GM23338 (cell line): Measurements from ENCODE around the gene YTHDF1. TPM values are rescaled to one million over a fixed set of nuclear protein-coding genes. Genes with fewer than 3 reads are reported as not detected.

Experiments
- ATAC-seq: fragments of 200-7000 bp; cut with Tn5 transposase; 3 replicates; pipeline ENCODE4 v1.9.1; 2020
- DNase-seq: peaks from one replicate; pipeline ENCODE4 v3.0.0-alpha.2; 2015; ENCODE audit warnings: low spot score
- H2AFZ ChIP-seq: fragments of 200-600 bp; sonication (generic); 2 replicates; pipeline ENCODE4 v1.8.0; 2016; ENCODE audit warnings: antibody characterized with exemption, mild to moderate bottlenecking, moderate library complexity
- H3F3A ChIP-seq: fragments of 200-600 bp; sonication (generic); replicated peaks from 2 replicates; pipeline ENCODE4 v1.8.0; 2017; ENCODE audit warnings: antibody characterized with exemption, mixed run types, low read depth
- H3K27ac ChIP-seq: fragments of 200-600 bp; sonication (generic); 2 replicates; pipeline ENCODE4 v1.6.1; 2016; ENCODE audit warnings: low read depth
- H3K27me3 ChIP-seq: fragments of 200-600 bp; sonication (generic); 2 replicates; pipeline ENCODE4 v1.8.0; 2016; ENCODE audit warnings: mild to moderate bottlenecking, mixed run types, moderate library complexity; ENCODE audit not compliant: insufficient read depth
- H3K36me3 ChIP-seq: fragments of 200-600 bp; sonication (generic); 2 replicates; pipeline ENCODE4 v1.8.0; 2016; ENCODE audit warnings: mild to moderate bottlenecking; ENCODE audit not compliant: insufficient read depth
- H3K4me1 ChIP-seq: fragments of 200-600 bp; sonication (generic); 2 replicates; pipeline ENCODE4 v1.8.0; 2016; ENCODE audit warnings: mild to moderate bottlenecking, moderate library complexity; ENCODE audit not compliant: insufficient read depth
- H3K4me2 ChIP-seq: fragments of 200-600 bp; sonication (generic); 2 replicates; pipeline ENCODE4 v1.7.1; 2017; ENCODE audit warnings: mixed run types
- H3K4me3 ChIP-seq: fragments of 200-600 bp; sonication (generic); 2 replicates; pipeline ENCODE4 v1.6.1; 2016; ENCODE audit warnings: mixed run types
- H3K79me2 ChIP-seq: fragments of 200-600 bp; sonication (generic); replicated peaks from 2 replicates; pipeline ENCODE4 v1.8.0; 2017; ENCODE audit warnings: mild to moderate bottlenecking; ENCODE audit not compliant: insufficient read depth
- H3K9me2 ChIP-seq: fragments of 200-600 bp; sonication (generic); 2 replicates; pipeline ENCODE4 v1.8.0; 2017; ENCODE audit not compliant: insufficient read depth
- H4K20me1 ChIP-seq: fragments of 200-600 bp; sonication (generic); replicated peaks from 2 replicates; pipeline ENCODE4 v1.8.0; 2017; ENCODE audit warnings: mild to moderate bottlenecking; ENCODE audit not compliant: insufficient read depth
- H3K27ac Mint-ChIP-seq: 2 replicates; pipeline ENCODE4 v1.8.0; 2020; ENCODE audit warnings: inconsistent platforms, mild to moderate bottlenecking, moderate library complexity, mixed read lengths
- H3K27me3 Mint-ChIP-seq: 3 replicates; pipeline ENCODE4 v1.8.0; 2022; ENCODE audit warnings: low read depth, mild to moderate bottlenecking, moderate library complexity, mixed read lengths, inconsistent platforms; ENCODE audit not compliant: insufficient read depth, poor library complexity
- H3K36me3 Mint-ChIP-seq: 3 replicates; pipeline ENCODE4 v1.8.0; 2021; ENCODE audit warnings: low read depth, mild to moderate bottlenecking, inconsistent platforms, moderate library complexity, mixed read lengths
- H3K4me1 Mint-ChIP-seq: 3 replicates; pipeline ENCODE4 v1.8.0; 2020; ENCODE audit warnings: mild to moderate bottlenecking, inconsistent platforms, mixed read lengths
- H3K4me3 Mint-ChIP-seq: 3 replicates; pipeline ENCODE4 v1.8.0; 2021; ENCODE audit warnings: moderate library complexity, mild to moderate bottlenecking, inconsistent platforms, mixed read lengths
- H3K9me3 Mint-ChIP-seq: 3 replicates; pipeline ENCODE4 v1.8.0; 2020; ENCODE audit warnings: moderate library complexity, mild to moderate bottlenecking, inconsistent platforms, mixed read lengths
- EZH2phosphoT487 ChIP-seq: fragments of 200-600 bp; sonication (generic); IDR thresholded peaks from one replicate; pipeline ENCODE4 v1.8.1; 2018; ENCODE audit warnings: antibody characterized with exemption; ENCODE audit not compliant: unreplicated experiment
- POLR2AphosphoS5 ChIP-seq: IDR thresholded peaks from 2 replicates; pipeline ENCODE4 v1.6.1; 2016; ENCODE audit warnings: antibody characterized with exemption, low read depth
- ZNF114 ChIP-seq: fragments of 250-450 bp; sonication (Bioruptor Pico); IDR thresholded peaks from 2 replicates; pipeline ENCODE4 v1.5.0; 2020; ENCODE audit warnings: mild to moderate bottlenecking, moderate library complexity
- polyA plus RNA-seq: library from polyadenylated mRNA; unstranded; fragments of >200 nt; fragmentation: Nextera tagmentation; extraction: Ambion mirVana; gene quantifications from 2 replicates; pipeline ENCODE4 v1.2.1, GENCODE V29; 2016
- total RNA-seq: library from RNA; depleted of rRNA; stranded (reverse); fragments of >200 nt; shearing (Covaris generic); gene quantifications from 2 replicates; pipeline ENCODE4 v1.2.3, GENCODE V29; 2014
- TF ChIP-seq, protein P1 (sequence below): IDR thresholded peaks from 2 replicates; pipeline ENCODE4 v1.6.1; 2016; ENCODE audit warnings: antibody characterized with exemption
- TF ChIP-seq, protein P2 (sequence below): IDR thresholded peaks from one replicate; pipeline ENCODE4 v1.6.1; 2018; ENCODE audit warnings: antibody characterized with exemption; ENCODE audit not compliant: unreplicated experiment
- TF ChIP-seq, protein P3 (sequence below): fragments of 250-450 bp; sonication (Bioruptor Pico); IDR thresholded peaks from 2 replicates; pipeline ENCODE4 v1.5.0; 2020; ENCODE audit warnings: mild to moderate bottlenecking, moderate library complexity

YTHDF1 gene
- total and polyA plus RNA-seq, 2 experiments from 2014 or later: 30.9 to 64.3 TPM

DNA sequence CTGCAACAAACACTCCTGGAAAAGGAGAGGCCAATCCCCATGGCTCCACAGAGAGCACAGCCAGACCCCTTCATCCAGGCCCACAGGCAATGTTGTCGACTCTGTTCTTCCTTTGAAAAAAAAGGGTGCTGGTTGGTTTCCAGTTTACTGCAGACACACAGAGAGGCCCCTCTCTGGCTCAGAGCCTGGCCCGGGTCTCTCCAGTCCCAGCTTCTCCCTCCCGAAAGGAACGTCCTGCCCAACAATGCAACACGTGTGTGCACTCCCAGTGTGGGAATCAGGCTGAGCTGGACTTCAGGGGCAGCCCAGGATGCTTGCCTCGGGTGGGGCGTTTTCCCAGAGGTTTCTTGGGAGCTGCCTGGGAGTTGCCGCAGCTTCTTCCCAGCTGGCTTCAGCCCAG, 42.9 kb upstream of the YTHDF1 start:
- H3K4me1 Mint-ChIP-seq: peaks cover 22% of the 10 kb centered on the region
- TF ChIP-seq POLR2AphosphoS5 (no peak), EZH2phosphoT487 (no peak), ZNF114 (CRISPR knock-in tag) (no peak)
- TF ChIP-seq, protein P1, sequence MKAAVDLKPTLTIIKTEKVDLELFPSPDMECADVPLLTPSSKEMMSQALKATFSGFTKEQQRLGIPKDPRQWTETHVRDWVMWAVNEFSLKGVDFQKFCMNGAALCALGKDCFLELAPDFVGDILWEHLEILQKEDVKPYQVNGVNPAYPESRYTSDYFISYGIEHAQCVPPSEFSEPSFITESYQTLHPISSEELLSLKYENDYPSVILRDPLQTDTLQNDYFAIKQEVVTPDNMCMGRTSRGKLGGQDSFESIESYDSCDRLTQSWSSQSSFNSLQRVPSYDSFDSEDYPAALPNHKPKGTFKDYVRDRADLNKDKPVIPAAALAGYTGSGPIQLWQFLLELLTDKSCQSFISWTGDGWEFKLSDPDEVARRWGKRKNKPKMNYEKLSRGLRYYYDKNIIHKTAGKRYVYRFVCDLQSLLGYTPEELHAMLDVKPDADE: no peak
- TF ChIP-seq, protein P2, sequence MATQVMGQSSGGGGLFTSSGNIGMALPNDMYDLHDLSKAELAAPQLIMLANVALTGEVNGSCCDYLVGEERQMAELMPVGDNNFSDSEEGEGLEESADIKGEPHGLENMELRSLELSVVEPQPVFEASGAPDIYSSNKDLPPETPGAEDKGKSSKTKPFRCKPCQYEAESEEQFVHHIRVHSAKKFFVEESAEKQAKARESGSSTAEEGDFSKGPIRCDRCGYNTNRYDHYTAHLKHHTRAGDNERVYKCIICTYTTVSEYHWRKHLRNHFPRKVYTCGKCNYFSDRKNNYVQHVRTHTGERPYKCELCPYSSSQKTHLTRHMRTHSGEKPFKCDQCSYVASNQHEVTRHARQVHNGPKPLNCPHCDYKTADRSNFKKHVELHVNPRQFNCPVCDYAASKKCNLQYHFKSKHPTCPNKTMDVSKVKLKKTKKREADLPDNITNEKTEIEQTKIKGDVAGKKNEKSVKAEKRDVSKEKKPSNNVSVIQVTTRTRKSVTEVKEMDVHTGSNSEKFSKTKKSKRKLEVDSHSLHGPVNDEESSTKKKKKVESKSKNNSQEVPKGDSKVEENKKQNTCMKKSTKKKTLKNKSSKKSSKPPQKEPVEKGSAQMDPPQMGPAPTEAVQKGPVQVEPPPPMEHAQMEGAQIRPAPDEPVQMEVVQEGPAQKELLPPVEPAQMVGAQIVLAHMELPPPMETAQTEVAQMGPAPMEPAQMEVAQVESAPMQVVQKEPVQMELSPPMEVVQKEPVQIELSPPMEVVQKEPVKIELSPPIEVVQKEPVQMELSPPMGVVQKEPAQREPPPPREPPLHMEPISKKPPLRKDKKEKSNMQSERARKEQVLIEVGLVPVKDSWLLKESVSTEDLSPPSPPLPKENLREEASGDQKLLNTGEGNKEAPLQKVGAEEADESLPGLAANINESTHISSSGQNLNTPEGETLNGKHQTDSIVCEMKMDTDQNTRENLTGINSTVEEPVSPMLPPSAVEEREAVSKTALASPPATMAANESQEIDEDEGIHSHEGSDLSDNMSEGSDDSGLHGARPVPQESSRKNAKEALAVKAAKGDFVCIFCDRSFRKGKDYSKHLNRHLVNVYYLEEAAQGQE: no peak
- H3K27me3 ChIP-seq: peaks cover 19% of the 10 kb centered on the region
- no peaks in the 10 kb centered on the region for H3K36me3 ChIP-seq
- no peak overlapping the region for H3K4me3 Mint-ChIP-seq
- H3K9me2 ChIP-seq: no peaks in the 10 kb centered on the region
- H4K20me1 ChIP-seq: no peaks in the 10 kb centered on the region
- no peaks in the 10 kb centered on the region; the same call in 1 of the 2 replicates for H3K4me1 ChIP-seq
- no peak overlapping the region for H3K27ac ChIP-seq
- no peak for DNase-seq
- no peak overlapping the region for H3K4me2 ChIP-seq
- H3K36me3 Mint-ChIP-seq: no peaks in the 10 kb centered on the region; the same call in 2 of the 3 replicates
- no peak overlapping the region for H3K4me3 ChIP-seq
- H3K9me3 Mint-ChIP-seq: no peaks in the 10 kb centered on the region
- ATAC-seq: no peak
- no peak overlapping the region for H2AFZ ChIP-seq
- no peaks in the 10 kb centered on the region for H3K79me2 ChIP-seq
- no peak overlapping the region for H3K27ac Mint-ChIP-seq
- H3F3A ChIP-seq: no peaks in the 10 kb centered on the region
- H3K27me3 Mint-ChIP-seq: peaks cover 43% of the 10 kb centered on the region

DNA sequence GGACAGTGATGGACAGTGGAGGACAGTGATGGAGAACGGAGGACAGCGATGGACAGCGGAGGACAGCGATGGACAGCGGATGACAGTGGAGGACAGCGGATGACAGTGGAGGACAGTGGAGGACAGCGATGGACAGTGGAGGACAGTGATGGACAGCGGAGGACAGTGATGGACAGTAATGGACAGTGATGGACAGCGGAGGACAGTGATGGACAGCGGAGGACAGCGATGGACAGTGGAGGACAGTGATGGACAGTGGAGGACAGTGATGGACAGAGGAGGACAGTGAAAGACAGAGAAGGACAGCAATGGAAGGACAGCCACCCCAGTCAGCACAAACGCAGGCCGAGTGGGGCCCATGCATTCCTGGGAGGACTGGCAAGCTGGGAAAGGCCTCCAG, 41.7 kb upstream of the YTHDF1 start:
- ATAC-seq (no peak), DNase-seq (no peak)
- Mint-ChIP-seq H3K9me3 (no peaks in the 10 kb centered on the region), H3K36me3 (no peaks in the 10 kb centered on the region; the same call in 2 of the 3 replicates), H3K27me3 (peaks cover 48% of the 10 kb centered on the region), H3K4me1 (peaks cover 24% of the 10 kb centered on the region), H3K27ac (no peak overlapping the region), H3K4me3 (no peak overlapping the region)
- Histone ChIP-seq H4K20me1 (no peaks in the 10 kb centered on the region), H3K4me1 (no peaks in the 10 kb centered on the region; the same call in 1 of the 2 replicates), H3K36me3 (no peaks in the 10 kb centered on the region), H2AFZ (no peak overlapping the region), H3K79me2 (no peaks in the 10 kb centered on the region), H3F3A (no peaks in the 10 kb centered on the region), H3K27me3 (peaks cover 29% of the 10 kb centered on the region), H3K9me2 (no peaks in the 10 kb centered on the region), H3K4me3 (no peak overlapping the region), H3K27ac (no peak overlapping the region), H3K4me2 (no peak overlapping the region)
- TF ChIP-seq, protein P1: no peak
- TF ChIP-seq, protein P3, sequence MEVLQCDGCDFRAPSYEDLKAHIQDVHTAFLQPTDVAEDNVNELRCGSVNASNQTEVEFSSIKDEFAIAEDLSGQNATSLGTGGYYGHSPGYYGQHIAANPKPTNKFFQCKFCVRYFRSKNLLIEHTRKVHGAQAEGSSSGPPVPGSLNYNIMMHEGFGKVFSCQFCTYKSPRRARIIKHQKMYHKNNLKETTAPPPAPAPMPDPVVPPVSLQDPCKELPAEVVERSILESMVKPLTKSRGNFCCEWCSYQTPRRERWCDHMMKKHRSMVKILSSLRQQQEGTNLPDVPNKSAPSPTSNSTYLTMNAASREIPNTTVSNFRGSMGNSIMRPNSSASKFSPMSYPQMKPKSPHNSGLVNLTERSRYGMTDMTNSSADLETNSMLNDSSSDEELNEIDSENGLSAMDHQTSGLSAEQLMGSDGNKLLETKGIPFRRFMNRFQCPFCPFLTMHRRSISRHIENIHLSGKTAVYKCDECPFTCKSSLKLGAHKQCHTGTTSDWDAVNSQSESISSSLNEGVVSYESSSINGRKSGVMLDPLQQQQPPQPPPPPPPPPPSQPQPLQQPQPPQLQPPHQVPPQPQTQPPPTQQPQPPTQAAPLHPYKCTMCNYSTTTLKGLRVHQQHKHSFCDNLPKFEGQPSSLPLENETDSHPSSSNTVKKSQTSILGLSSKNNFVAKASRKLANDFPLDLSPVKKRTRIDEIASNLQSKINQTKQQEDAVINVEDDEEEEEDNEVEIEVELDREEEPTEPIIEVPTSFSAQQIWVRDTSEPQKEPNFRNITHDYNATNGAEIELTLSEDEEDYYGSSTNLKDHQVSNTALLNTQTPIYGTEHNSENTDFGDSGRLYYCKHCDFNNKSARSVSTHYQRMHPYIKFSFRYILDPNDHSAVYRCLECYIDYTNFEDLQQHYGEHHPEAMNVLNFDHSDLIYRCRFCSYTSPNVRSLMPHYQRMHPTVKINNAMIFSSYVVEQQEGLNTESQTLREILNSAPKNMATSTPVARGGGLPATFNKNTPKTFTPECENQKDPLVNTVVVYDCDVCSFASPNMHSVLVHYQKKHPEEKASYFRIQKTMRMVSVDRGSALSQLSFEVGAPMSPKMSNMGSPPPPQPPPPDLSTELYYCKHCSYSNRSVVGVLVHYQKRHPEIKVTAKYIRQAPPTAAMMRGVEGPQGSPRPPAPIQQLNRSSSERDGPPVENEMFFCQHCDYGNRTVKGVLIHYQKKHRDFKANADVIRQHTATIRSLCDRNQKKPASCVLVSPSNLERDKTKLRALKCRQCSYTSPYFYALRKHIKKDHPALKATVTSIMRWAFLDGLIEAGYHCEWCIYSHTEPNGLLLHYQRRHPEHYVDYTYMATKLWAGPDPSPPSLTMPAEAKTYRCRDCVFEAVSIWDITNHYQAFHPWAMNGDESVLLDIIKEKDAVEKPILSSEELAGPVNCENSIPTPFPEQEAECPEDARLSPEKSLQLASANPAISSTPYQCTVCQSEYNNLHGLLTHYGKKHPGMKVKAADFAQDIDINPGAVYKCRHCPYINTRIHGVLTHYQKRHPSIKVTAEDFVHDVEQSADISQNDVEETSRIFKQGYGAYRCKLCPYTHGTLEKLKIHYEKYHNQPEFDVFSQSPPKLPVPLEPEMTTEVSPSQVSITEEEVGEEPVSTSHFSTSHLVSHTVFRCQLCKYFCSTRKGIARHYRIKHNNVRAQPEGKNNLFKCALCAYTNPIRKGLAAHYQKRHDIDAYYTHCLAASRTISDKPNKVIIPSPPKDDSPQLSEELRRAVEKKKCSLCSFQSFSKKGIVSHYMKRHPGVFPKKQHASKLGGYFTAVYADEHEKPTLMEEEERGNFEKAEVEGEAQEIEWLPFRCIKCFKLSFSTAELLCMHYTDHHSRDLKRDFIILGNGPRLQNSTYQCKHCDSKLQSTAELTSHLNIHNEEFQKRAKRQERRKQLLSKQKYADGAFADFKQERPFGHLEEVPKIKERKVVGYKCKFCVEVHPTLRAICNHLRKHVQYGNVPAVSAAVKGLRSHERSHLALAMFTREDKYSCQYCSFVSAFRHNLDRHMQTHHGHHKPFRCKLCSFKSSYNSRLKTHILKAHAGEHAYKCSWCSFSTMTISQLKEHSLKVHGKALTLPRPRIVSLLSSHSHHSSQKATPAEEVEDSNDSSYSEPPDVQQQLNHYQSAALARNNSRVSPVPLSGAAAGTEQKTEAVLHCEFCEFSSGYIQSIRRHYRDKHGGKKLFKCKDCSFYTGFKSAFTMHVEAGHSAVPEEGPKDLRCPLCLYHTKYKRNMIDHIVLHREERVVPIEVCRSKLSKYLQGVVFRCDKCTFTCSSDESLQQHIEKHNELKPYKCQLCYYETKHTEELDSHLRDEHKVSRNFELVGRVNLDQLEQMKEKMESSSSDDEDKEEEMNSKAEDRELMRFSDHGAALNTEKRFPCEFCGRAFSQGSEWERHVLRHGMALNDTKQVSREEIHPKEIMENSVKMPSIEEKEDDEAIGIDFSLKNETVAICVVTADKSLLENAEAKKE (CRISPR knock-in tag): no peak
